ENCODE data around the gene SPATA20.

The SPATA20 gene

GRCh38 chr17:50520483-50520882 is 26.5 kb upstream of the SPATA20 start:
- no peak for DNase-seq

- DNase-seq, result no peak
Measured at GRCh38 chr17:50521514-50521913, 25.5 kb upstream of the SPATA20 start.

- DNase-seq, result no peak
Measured at GRCh38 chr17:50522766-50523165, 24.2 kb upstream of the SPATA20 start.

GRCh38 chr17:50523208-50523607 is 23.8 kb upstream of the SPATA20 start:
- no peak for DNase-seq

GRCh38 chr17:50524838-50525237 is 22.1 kb upstream of the SPATA20 start:
- DNase-seq, result no peak

GRCh38 chr17:50527155-50527762 is 19.7 kb upstream of the SPATA20 start:
- no peak for DNase-seq

GRCh38 chr17:50527949-50528474 is 19.0 kb upstream of the SPATA20 start:
- DNase-seq, result no peak

GRCh38 chr17:50529849-50530248 is 17.1 kb upstream of the SPATA20 start:
- DNase-seq, result no peak

- DNase-seq, result no peak
Measured at GRCh38 chr17:50531428-50532025, 15.4 kb upstream of the SPATA20 start.

- DNase-seq, result no peak
Measured at GRCh38 chr17:50532452-50533024, 14.4 kb upstream of the SPATA20 start, which contains the start of gene EPN3. EPN3 (plus strand) TSS chr17:50532735; CDS start chr17:50536557, 3,822 bp downstream.

GRCh38 chr17:50533185-50533584 is 13.8 kb upstream of the SPATA20 start:
- no peak for DNase-seq

GRCh38 chr17:50533720-50534148 is 13.2 kb upstream of the SPATA20 start:
- DNase-seq, result no peak

- no peak for DNase-seq
Measured at GRCh38 chr17:50534222-50534978, 12.6 kb upstream of the SPATA20 start.

- no peak for DNase-seq
Measured at GRCh38 chr17:50534979-50535326, 12.0 kb upstream of the SPATA20 start.

GRCh38 chr17:50535407-50535806 is 11.6 kb upstream of the SPATA20 start:
- no peak for DNase-seq

- DNase-seq, result no peak
Measured at GRCh38 chr17:50536683-50537646, 10.0 kb upstream of the SPATA20 start.

GRCh38 chr17:50537721-50538548 is 9.0 kb upstream of the SPATA20 start:
- DNase-seq, result no peak

GRCh38 chr17:50538549-50539410 is 8.2 kb upstream of the SPATA20 start:
- DNase-seq, result no peak

GRCh38 chr17:50539762-50540559 is 7.0 kb upstream of the SPATA20 start:
- no peak for DNase-seq

Measured in T-helper 2 cell (primary cell).